Bronchial epithelial cell (primary cell): ENCODE measurements around the gene LRFN2. TPM values are rescaled to one million over a fixed set of nuclear protein-coding genes. Genes with fewer than 3 reads are reported as not detected.

Experiments
- DNase-seq: peaks from one replicate; pipeline ENCODE4 v3.0.0-alpha.2; 2010; ENCODE audit warnings: low read depth
- FAIRE-seq: peaks from 2 replicates; lab custom pipeline; 2011; peaks lifted over from hg19 to GRCh38; lab: Jason Lieb, UNC
- H3K27me3 ChIP-seq: 2 replicates; pipeline ENCODE4 v1.5.1; 2011; ENCODE audit warnings: low read length; ENCODE audit not compliant: control insufficient read depth, insufficient read depth
- H3K36me3 ChIP-seq: 2 replicates; pipeline ENCODE4 v1.5.1; 2011; ENCODE audit warnings: low read length; ENCODE audit not compliant: control insufficient read depth, insufficient read depth
- H3K4me3 ChIP-seq: 2 replicates; pipeline ENCODE4 v1.5.1; 2011; ENCODE audit warnings: mild to moderate bottlenecking, low read depth, low read length, control low read depth
- total RNA-seq: library from RNA; depleted of rRNA; stranded (reverse); fragments of >200 nt; gene quantifications from 2 replicates; pipeline ENCODE4 v1.2.1, GENCODE V29; 2014
- TF ChIP-seq, protein P1 (sequence below): IDR thresholded peaks from 2 replicates; pipeline ENCODE4 v1.5.1; 2011; ENCODE audit warnings: mild to moderate bottlenecking, moderate library complexity, low read length, control low read depth, inconsistent platforms; ENCODE audit not compliant: insufficient read depth, severe bottlenecking

LRFN2 gene
- total RNA-seq, 1 donor from 2014 or later: not detected

DNA sequence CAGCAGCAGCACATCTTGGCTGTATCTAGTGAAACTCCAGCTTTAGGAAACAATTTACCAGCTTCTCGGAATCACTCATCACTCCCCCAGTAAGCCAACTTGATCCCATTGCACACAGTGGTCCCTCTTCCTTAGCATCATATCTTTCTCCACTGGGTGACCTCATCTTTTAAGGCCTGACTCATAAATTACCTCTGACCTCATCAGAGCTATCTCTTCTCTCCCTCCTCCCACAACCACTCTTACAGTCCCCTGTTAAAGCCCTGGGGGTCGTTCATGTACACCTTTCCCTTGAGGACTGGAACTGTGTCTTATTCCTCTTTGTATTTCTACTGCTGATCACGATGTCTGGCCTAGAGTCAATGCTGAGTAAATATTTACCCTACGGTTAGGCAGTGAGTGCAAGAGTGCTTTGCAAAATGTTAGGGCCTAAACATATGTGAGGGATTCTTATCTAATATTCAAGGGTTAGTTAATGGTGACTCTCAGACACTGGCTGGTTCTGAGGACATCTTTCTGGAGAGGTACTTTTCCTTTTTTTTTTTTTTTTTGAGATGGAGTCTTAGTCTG, 187.2 kb downstream of the LRFN2 start:
- Histone ChIP-seq H3K36me3 (no peaks in the 10 kb centered on the region), H3K4me3 (no peak overlapping the region), H3K27me3 (no peaks in the 10 kb centered on the region)
- TF ChIP-seq, protein P1, sequence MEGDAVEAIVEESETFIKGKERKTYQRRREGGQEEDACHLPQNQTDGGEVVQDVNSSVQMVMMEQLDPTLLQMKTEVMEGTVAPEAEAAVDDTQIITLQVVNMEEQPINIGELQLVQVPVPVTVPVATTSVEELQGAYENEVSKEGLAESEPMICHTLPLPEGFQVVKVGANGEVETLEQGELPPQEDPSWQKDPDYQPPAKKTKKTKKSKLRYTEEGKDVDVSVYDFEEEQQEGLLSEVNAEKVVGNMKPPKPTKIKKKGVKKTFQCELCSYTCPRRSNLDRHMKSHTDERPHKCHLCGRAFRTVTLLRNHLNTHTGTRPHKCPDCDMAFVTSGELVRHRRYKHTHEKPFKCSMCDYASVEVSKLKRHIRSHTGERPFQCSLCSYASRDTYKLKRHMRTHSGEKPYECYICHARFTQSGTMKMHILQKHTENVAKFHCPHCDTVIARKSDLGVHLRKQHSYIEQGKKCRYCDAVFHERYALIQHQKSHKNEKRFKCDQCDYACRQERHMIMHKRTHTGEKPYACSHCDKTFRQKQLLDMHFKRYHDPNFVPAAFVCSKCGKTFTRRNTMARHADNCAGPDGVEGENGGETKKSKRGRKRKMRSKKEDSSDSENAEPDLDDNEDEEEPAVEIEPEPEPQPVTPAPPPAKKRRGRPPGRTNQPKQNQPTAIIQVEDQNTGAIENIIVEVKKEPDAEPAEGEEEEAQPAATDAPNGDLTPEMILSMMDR: no peak
- peak; percentile 47 for DNase-seq
- FAIRE-seq: no peak

DNA sequence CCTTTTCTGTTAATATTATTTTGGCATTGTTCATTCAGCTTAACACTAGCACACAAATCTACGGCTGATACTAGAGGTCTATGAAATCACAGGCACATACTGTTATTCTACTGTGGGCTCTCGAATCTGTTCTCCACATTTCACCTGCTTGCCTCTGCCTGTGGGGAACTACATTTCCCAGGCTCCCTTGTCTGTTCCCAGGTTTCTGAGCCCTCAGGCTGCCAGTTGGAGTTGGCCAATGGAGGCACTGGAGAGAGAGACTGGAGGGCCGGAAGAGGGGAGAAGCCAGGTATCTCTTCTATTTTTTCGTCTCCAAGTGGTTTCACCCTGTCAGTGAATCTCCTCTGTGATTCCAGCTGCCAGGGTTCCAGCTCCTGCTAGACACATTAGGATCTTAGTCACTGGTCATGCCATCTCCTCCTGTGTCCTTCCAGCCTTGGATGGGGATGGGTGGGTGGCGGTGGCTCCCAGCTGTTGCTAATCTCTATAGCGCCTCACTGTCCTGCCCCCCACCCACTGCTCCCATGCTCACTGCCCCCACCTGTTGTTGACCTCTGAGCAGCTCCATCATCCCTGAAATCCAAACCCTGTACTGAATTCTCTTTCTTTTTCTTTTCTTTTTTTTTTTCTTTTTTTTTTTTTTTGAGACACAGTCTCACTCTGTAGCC, 188.2 kb downstream of the LRFN2 start:
- DNase-seq (no peak), FAIRE-seq (no peak)
- Histone ChIP-seq H3K27me3 (no peaks in the 10 kb centered on the region), H3K36me3 (no peaks in the 10 kb centered on the region), H3K4me3 (no peak overlapping the region)
- TF ChIP-seq, protein P1: no peak

DNA sequence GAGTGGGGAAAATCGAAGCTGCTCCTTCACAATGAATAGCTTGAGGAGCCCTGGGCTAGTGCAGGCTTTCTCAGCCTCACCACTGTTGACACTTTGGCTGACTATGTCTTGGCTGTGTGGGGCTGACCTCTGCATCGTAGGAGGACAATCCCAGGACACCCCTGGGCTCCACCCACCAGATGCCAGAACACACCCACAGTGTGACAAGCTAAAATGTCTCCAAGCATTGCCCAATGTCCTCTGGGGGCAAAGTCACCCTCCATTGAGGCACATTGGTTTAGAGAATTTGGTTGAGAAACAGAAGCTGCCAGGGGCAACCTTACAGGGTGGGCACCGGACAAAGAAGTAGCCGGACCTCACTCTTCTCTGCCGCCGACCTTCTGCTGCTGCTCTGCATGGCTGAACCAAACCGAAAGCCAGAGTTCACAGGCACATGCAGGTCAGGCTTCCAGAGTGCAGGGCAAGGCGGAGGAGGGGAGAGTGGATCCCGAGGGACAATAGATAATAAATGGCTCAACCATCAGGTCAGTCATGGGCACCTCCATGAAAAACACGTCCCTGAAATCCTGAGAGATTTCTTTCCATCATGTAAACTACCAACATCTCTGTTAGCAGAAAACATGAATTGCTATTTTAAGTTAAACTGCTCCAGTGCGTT, 189.0 kb downstream of the LRFN2 start:
- Histone ChIP-seq H3K4me3 (no peak overlapping the region), H3K36me3 (no peaks in the 10 kb centered on the region), H3K27me3 (no peaks in the 10 kb centered on the region)
- FAIRE-seq: no peak
- TF ChIP-seq, protein P1: no peak
- no peak for DNase-seq

DNA sequence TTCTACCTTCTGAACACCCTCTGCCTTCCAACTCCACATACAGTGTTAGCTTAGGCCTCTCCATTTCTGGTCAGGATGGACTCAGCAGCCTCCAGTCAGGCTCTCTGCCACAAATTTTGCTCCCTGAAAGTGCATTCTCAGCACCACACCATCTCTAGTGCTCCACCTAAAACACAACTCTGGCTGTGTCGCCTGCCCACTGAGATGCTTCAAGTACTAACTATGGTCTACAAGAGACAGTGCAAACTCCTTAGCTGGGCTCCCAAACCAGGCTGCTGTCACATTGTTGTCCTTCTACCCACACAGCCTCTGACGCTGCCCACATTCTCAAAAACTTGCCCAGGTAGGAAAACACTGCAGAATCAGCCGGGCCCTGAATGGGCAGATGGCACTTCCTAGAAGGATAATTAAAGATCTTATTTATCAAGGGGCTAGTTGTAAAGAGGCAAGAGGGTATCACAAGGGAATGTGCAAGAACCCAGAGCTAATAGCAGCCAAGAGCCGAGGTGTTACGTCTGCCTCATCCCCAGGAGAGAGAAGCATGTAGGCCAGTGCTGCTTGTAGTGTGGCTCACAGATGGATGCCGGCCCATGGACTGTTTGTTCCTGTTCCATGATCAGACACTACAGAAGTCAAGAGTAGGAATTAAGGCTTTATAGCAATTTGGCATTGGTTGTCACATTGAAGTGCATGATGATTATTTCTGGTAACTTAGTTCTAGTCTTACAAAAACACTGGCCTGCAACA, 189.7 kb downstream of the LRFN2 start:
- H3K27me3 ChIP-seq: no peaks in the 10 kb centered on the region
- DNase-seq (no peak), FAIRE-seq (no peak)
- H3K36me3 ChIP-seq: no peaks in the 10 kb centered on the region
- TF ChIP-seq, protein P1: no peak
- no peak overlapping the region for H3K4me3 ChIP-seq

DNA sequence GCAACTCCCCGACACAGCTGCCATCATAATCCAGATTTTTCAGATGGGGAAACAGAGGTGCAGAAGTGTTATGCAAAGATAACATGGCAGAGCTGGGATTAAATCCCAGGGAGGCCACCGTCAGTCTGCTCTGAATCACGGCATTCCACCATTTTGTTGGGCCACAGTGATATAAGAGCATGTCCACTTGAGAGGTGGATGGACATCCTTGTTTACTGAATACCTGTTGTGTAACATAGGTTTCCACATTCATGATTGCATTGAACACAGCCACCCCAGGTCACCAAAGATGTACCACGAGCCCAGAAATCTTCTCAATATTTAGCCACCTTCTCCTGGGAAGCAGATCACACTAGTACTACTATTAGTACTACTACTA, 191.5 kb downstream of the LRFN2 start:
- H3K4me3 ChIP-seq: no peak overlapping the region
- H3K36me3 ChIP-seq: no peaks in the 10 kb centered on the region
- DNase-seq (no peak), FAIRE-seq (peak; percentile 62)
- no peaks in the 10 kb centered on the region for H3K27me3 ChIP-seq
- TF ChIP-seq, protein P1: no peak
